SJCRH30 (cell line): ENCODE measurements around the gene PPCS. TPM values are rescaled to one million over a fixed set of nuclear protein-coding genes. Genes with fewer than 3 reads are reported as not detected.
"Not testable (repeated sequence)": the region's sequence is repeated elsewhere in the genome, so short reads cannot be mapped to it uniquely, and the experiment has no call there.

Source experiments
- DNase-seq, 2 experiments: peaks; one replicate each; pipeline ENCODE4 v3.0.0-alpha.2; 2015 to 2020
- H3K27ac ChIP-seq: fragments of 250-450 bp; sonication (Bioruptor Pico); 2 replicates; pipeline ENCODE4 v1.5.1; 2020; ENCODE audit warnings: mild to moderate bottlenecking, moderate library complexity
- H3K27me3 ChIP-seq: fragments of 250-450 bp; sonication (Bioruptor Pico); 2 replicates; pipeline ENCODE4 v1.5.1; 2020; ENCODE audit warnings: mild to moderate bottlenecking, moderate library complexity
- H3K36me3 ChIP-seq: fragments of 250-450 bp; sonication (Bioruptor Pico); 2 replicates; pipeline ENCODE4 v1.5.1; 2020; ENCODE audit warnings: mild to moderate bottlenecking, moderate library complexity
- H3K4me1 ChIP-seq: fragments of 250-450 bp; sonication (Bioruptor Pico); 2 replicates; pipeline ENCODE4 v1.5.1; 2020; ENCODE audit warnings: mild to moderate bottlenecking, moderate library complexity
- H3K4me3 ChIP-seq: fragments of 250-450 bp; sonication (Bioruptor Pico); 2 replicates; pipeline ENCODE4 v1.5.1; 2020; ENCODE audit warnings: mild to moderate bottlenecking, moderate library complexity
- H3K9me3 ChIP-seq: fragments of 250-450 bp; sonication (Bioruptor Pico); replicated peaks from 2 replicates; pipeline ENCODE4 v1.5.1; 2020; ENCODE audit warnings: mild to moderate bottlenecking, moderate library complexity
- total RNA-seq: library from RNA; depleted of rRNA; stranded (reverse); fragments of >200 nt; shearing (Covaris generic); gene quantifications from 2 replicates; pipeline ENCODE4 v1.2.3, GENCODE V29; 2014; rRNA removed

The PPCS gene
- total RNA-seq, 1 experiment from 2014 or later: 29.2 TPM

DNA sequence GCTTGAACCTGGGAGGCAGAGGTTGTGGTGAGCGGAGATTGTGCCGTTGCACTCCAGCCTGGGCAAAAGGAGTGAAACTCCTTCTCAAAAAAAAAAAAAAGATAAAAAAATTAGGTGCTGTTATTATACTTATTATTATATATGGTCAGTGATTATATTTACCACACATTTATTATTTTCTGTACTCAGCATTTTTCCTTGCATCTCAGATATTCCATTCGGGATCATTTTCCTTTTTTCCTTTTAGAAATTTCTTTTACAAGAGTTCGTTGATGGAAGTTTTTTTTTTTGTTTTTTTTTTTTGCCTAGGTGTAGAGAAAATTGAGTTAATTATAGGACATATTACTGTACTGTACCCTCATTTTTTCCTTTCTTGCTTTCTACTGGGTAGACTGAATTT, 20.3 kb downstream of the PPCS start:
- no peak for DNase-seq
- no peak overlapping the region for H3K4me3 ChIP-seq
- H3K27ac ChIP-seq: no peak overlapping the region
- no peaks in the 10 kb centered on the region for H3K9me3 ChIP-seq
- H3K27me3 ChIP-seq: no peaks in the 10 kb centered on the region
- H3K36me3 ChIP-seq: no peaks in the 10 kb centered on the region
- no peaks in the 10 kb centered on the region for H3K4me1 ChIP-seq

DNA sequence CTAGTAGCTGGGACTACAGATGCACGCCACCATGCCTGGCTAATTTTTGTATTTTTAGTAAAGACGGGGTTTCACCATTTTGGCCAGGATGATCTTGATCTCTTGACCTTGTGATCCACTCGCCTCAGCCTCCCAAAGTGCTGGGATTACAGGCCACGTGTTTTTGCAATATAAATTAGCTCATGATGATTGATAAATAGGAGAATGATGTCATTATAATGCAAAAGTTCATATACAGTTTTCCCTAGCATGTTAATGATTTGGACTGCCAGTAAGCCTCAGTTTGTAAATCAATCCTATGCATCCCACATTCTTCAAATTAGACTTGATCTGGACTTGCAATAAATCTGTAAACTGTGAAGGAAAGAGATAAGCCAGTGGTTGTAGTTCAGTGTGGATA, 21.0 kb downstream of the PPCS start:
- H3K4me3 ChIP-seq, H3K4me1 ChIP-seq, H3K36me3 ChIP-seq, H3K27me3 ChIP-seq, H3K9me3 ChIP-seq, H3K27ac ChIP-seq, DNase-seq: not testable (repeated sequence)

DNA sequence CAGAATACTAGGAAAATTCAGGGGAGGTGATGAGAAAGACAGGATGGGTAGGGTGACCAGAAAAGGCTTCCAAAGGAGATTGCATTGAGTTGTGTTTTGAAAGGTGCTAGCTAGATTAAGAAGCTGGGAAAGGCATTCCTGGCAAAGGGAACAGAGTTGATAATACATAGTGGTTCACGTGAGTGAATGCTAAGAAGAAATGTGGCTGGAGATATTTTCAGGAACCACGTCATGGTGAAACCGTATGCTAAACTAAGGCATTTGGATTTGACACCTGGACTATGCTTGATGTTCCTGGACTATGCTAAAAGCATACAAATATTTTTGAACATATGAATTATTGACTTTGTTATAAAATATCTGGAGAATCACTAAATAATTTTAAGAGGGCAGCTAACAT, 21.4 kb downstream of the PPCS start:
- no peaks in the 10 kb centered on the region for H3K9me3 ChIP-seq
- DNase-seq: no peak
- H3K36me3 ChIP-seq: no peaks in the 10 kb centered on the region
- H3K27me3 ChIP-seq: no peaks in the 10 kb centered on the region
- H3K4me1 ChIP-seq: no peaks in the 10 kb centered on the region
- no peak overlapping the region for H3K27ac ChIP-seq
- H3K4me3 ChIP-seq: no peak overlapping the region

DNA sequence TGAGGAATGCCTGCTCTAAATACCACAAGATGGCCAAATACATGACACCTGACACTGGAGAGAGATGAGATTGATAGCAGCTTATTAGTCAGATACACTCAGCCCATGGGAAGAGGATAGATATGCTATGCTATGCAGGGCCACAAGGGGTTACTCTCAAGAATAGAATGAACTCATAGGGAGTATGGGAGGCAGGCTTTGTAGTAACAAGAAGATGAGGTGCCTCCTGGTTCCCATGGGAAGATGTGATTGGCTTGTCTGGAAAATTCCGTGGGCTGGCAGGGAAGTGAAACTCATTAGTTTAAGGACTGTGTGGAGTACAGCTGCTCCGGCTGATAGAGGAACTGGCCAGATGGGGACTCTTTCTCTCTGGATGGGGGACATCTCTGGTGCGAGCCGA, 23.3 kb downstream of the PPCS start:
- peak in 1 of 2 experiments; percentile 29 for DNase-seq
- Histone ChIP-seq H3K27me3 (no peaks in the 10 kb centered on the region), H3K9me3 (no peaks in the 10 kb centered on the region), H3K4me1 (no peaks in the 10 kb centered on the region), H3K4me3 (no peak overlapping the region), H3K27ac (no peak overlapping the region), H3K36me3 (no peaks in the 10 kb centered on the region)

DNA sequence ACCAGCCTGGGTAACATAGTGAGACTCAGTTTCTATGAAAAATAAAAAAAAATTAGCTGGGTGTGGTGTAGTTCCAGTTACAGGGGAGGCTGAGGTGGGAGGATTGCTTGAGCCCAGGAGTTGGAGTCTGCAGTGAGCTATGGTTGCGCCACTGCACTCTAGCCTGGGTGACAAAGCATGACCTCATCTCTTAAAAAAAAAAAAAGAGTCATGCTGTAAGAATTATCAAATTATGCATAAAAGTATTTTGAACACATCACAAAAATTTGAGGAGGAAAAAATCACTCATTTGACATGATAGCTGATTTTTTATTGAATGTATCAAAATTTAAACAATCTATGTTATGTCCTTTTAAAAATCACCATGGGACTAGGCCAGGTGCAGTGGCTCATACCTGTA, 24.6 kb downstream of the PPCS start:
- Histone ChIP-seq H3K4me3 (no peak overlapping the region), H3K27ac (no peak overlapping the region), H3K4me1 (no peaks in the 10 kb centered on the region), H3K36me3 (no peaks in the 10 kb centered on the region), H3K9me3 (no peaks in the 10 kb centered on the region), H3K27me3 (no peaks in the 10 kb centered on the region)
- no peak for DNase-seq

DNA sequence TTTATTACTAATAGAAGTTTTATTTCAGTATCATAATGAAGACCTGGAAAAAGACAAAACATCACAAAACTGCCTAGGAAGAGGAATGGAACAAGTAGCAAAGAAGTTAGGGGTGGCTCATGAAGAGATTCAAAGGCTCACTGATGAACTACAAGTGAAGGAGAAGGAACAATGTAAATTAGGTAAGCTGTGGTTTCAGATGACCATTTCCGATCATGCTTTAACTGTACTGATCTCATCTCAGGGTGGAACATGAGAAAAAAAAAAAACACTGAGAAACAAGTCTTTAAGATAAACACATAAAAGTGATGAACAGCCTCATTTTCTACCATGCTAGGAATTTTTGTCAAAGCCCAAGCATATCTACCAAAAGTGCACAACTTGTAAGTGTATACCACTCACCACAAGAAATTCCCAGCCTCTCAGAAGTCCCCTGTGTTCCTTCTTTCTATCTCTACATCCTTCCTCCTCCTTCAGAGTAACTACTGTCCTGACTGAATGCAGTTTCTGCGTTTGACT, 26.4 kb downstream of the PPCS start:
- DNase-seq: no peak
- no peaks in the 10 kb centered on the region for H3K36me3 ChIP-seq
- H3K27me3 ChIP-seq: no peaks in the 10 kb centered on the region
- H3K4me1 ChIP-seq: no peaks in the 10 kb centered on the region
- H3K4me3 ChIP-seq: no peak overlapping the region
- H3K27ac ChIP-seq: no peak overlapping the region
- H3K9me3 ChIP-seq: no peaks in the 10 kb centered on the region

DNA sequence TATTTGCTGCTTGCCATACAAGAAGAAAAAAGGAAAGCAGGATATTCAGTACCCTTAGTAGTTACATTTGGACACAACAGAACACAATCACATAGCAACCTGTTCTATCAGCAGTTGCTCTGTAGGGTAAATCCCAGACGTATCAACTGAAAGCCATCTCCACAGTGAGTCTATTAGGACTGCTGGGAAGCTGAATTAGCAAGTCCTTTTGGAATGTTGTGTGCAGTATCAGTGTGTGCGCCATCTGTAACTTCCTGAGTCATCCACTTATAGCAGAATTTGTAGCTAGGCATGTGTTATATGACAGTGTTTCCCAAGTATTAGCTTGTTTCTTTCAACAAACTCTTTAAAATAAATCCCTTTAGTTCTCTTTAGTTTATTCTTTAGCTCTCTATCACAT, 28.0 kb downstream of the PPCS start:
- Histone ChIP-seq H3K9me3 (no peaks in the 10 kb centered on the region), H3K4me1 (no peaks in the 10 kb centered on the region), H3K27me3 (no peaks in the 10 kb centered on the region), H3K36me3 (no peaks in the 10 kb centered on the region), H3K4me3 (no peak overlapping the region), H3K27ac (no peak overlapping the region)
- DNase-seq: peak; percentile 13 to 39

DNA sequence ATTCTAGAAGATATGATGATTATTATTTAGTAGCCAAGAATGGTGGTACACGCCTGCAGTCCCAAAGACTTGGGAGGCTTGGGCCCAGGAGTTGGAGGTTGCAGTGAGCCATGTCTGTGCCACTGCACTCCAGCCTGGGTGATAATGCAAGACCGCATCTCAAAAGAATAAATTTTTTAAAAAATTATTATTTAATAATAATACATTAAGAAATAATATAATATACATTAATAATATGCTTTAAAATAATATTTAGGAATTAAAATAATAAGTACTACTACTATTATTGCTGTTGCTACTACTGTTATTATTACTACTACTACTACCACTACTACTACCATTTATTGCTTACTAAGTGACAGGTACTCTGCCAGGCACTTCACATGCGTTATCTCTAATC, 33.9 kb downstream of the PPCS start:
- DNase-seq: no peak
- Histone ChIP-seq H3K4me1 (no peaks in the 10 kb centered on the region), H3K27ac (no peak overlapping the region), H3K9me3 (no peaks in the 10 kb centered on the region; the same call in 1 of the 2 replicates), H3K36me3 (no peaks in the 10 kb centered on the region), H3K27me3 (no peaks in the 10 kb centered on the region), H3K4me3 (no peak overlapping the region)

DNA sequence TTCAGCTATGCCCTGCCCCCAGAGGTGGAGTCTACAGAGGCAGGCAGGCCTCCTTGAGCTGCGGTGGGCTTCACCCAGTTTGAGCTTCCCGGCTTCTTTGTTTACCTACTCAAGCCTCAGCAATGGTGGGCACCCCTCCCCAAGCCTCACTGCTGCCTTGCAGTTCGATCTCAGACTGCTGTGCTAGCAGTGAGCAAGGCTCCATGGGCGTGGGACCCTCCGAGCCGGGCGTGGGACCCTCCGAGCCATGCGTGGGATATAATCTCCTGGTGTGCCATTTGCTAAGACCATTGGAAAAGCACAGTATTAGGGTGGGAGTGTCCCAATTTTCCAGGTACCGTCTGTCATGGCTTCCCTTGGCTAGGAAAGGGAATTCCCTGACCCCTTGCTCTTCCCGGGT, 45.7 kb downstream of the PPCS start:
- not testable (repeated sequence) for H3K4me1 ChIP-seq, DNase-seq, H3K27ac ChIP-seq, H3K27me3 ChIP-seq, H3K4me3 ChIP-seq, H3K36me3 ChIP-seq
- peaks cover 25% of the 10 kb centered on the region for H3K9me3 ChIP-seq

DNA sequence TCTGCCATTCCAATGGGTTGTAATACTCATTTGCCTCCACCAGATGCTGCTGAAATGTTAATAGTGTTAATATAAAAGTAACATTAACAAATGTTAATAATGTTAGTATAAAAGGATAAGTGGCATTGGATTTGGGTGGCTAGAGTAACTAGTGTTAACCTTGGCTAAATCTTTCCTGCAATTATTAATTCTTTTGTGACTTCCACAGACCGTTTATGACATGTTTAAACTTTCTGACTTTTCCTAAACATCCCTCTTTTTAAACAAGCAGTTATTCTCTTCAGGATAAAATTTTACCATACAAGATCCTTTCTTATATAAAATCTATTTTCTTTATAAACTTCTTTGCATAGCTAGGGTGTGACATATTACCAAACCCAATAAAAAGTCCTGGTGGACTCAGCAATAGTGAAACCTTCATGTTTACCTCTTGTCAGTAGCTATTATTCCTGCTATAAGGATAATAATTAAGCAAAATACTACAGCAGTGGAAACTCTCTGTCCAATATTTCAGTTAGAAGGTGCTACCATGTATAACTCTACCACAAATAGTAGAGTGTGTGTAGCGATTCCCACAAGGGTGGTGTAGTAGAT, 48.3 kb downstream of the PPCS start:
- peaks cover 25% of the 10 kb centered on the region for H3K9me3 ChIP-seq

DNA sequence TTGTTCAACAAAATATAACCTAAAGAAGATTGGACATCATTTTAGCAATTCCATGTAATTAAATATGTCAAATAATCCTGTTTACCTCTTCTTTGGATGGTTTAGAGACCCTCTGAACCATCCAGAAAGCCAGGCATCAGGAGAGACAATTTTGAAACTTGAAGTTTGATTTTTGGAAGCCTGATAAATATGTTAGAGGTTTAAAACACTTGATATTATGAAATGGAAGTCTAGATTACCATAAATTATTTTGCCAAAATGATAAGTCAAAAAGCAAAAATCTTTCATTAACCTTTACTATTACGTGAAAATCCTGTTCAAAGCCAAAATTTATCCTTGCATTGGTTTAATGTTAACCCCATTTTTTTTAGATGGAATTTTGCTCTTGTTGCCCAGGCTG, 50.2 kb downstream of the PPCS start:
- H3K27ac ChIP-seq: no peak overlapping the region
- no peaks in the 10 kb centered on the region for H3K4me1 ChIP-seq
- DNase-seq: no peak
- H3K36me3 ChIP-seq: no peaks in the 10 kb centered on the region
- no peaks in the 10 kb centered on the region for H3K27me3 ChIP-seq
- H3K9me3 ChIP-seq: peaks cover 25% of the 10 kb centered on the region
- no peak overlapping the region for H3K4me3 ChIP-seq

More for the DNA sequence above, 48.3 kb downstream of the PPCS start:
- no peaks in the 10 kb centered on the region for H3K27me3 ChIP-seq
- DNase-seq: no peak
- no peak overlapping the region for H3K27ac ChIP-seq
- no peaks in the 10 kb centered on the region for H3K4me1 ChIP-seq
- no peaks in the 10 kb centered on the region for H3K36me3 ChIP-seq
- no peak overlapping the region for H3K4me3 ChIP-seq

Other genes with a start within 250 kb of the PPCS start
- 66.5 and 79.1 TPM in 2 replicates for gene FOXJ3, start 121.3 kb upstream of the PPCS start, total RNA-seq
- gene RIMKLA, start 75.8 kb upstream of the PPCS start, total RNA-seq: 0.02 and 0.10 TPM in 2 replicates
- gene ZMYND12, start 521 bp upstream of the PPCS start, total RNA-seq: 0.32 TPM in 1 of 2 replicates, not detected in the other
- 0.40 and 0.51 TPM in 2 replicates for gene CCDC30, start 6.7 kb downstream of the PPCS start, total RNA-seq
- gene PPIH, start 201.9 kb downstream of the PPCS start, total RNA-seq: 104 TPM in 2 replicates
- 2,043 and 2,077 TPM in 2 replicates for gene YBX1, start 225.9 kb downstream of the PPCS start, total RNA-seq